ENCODE results near the gene FMO4. TPM values are rescaled to one million over a fixed set of nuclear protein-coding genes. Genes with fewer than 3 reads are reported as not detected.

Gene FMO4
- total and polyA plus RNA-seq, 2 experiments from 2014 or later, result 3.1 to 3.4 TPM

GRCh38 chr1:171279678-171280077 lies 34.3 kb upstream of the FMO4 start (continued):
- TF ChIP-seq ETS1 (IDR thresholded peaks at IDR 0.05), result no peak
- no peak for TF ChIP-seq ZNF114 (CRISPR knock-in tag; IDR thresholded peaks at IDR 0.05)
- no peak for TF ChIP-seq ZNF462 (CRISPR knock-in tag; IDR thresholded peaks at IDR 0.05)
- TF ChIP-seq STAT1 (IDR thresholded peaks at IDR 0.05; ENCODE audit: unreplicated experiment), result no peak

GRCh38 chr1:171280599-171280998 lies 33.4 kb upstream of the FMO4 start:
- no peak overlapping the region for H3K27ac Mint-ChIP-seq
- H3K9me3 Mint-ChIP-seq, result no peaks in the 10 kb centered on the region
- H3K4me3 Mint-ChIP-seq, result no peak overlapping the region

More at GRCh38 chr1:171280599-171280998, 33.4 kb upstream of the FMO4 start:
- Histone ChIP-seq H3K4me1 (ENCODE audit: insufficient read depth) (peaks cover 16% of the 10 kb centered on the region), H3F3A (replicated peaks; ENCODE audit: low read depth) (no peaks in the 10 kb centered on the region), H3K4me3 (no peak overlapping the region), H3K27me3 (ENCODE audit: insufficient read depth) (no peaks in the 10 kb centered on the region), H3K27ac (ENCODE audit: low read depth) (no peak overlapping the region), H2AFZ (no peak overlapping the region), H3K9me2 (ENCODE audit: insufficient read depth) (0 out of 2 replicates have a peak, but pooled peaks cover under 1% of the 10 kb centered on the region), H3K79me2 (replicated peaks; ENCODE audit: insufficient read depth) (no peaks in the 10 kb centered on the region), H3K36me3 (ENCODE audit: insufficient read depth) (no peaks in the 10 kb centered on the region; the same call in 1 of the 2 replicates), H4K20me1 (replicated peaks; ENCODE audit: insufficient read depth) (no peaks in the 10 kb centered on the region), H3K4me2 (no peak overlapping the region)
- DNase-seq (ENCODE audit: low spot score) (no peak), ATAC-seq (no peak)
- Mint-ChIP-seq H3K36me3 (ENCODE audit: low read depth) (no peaks in the 10 kb centered on the region), H3K27me3 (ENCODE audit: insufficient read depth, low read depth, poor library complexity) (peaks cover 2% of the 10 kb centered on the region), H3K4me1 (peaks cover 17% of the 10 kb centered on the region)
- no peak for TF ChIP-seq EZH2 (IDR thresholded peaks at IDR 0.05; ENCODE audit: low read depth, unreplicated experiment)

All from GM23338 (cell line).